ENCODE results near the gene SLC34A3.
"Not testable (repeated sequence)": the region's sequence is repeated elsewhere in the genome, so short reads cannot be mapped to it uniquely, and the experiment has no call there.

The SLC34A3 gene

DNA sequence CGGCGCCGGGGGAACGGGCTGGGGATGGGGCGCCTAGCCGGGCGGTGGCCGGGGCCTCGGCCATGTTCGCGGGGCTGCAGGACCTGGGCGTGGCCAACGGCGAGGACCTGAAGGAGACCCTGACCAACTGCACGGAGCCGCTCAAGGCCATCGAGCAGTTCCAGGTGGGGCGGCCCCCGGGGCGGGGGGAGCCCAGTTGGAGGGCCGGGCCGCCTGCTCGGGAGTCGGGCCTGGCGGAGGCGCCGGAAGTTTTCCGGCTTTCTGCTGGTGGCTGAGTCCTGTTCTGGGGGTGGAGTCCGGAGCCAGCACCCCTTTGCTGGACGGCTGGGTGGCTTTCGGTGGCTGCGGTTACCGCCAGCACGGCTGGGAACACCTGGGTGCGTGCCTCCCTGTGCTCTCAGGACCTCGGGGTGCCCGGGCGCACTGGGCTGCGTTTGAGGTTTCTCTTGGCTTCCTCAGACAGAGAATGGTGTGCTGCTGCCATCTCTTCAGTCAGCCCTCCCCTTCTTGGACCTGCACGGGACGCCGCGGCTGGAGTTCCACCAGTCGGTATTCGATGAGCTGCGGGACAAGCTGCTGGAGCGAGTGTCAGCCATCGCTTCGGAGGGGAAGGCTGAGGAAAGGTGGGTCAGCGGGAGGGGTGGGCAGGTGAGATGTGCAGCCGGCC, 24.9 kb downstream of the SLC34A3 start:
- no peak for DNase-seq (ENCODE audit: low read depth)
- H3K4me3 ChIP-seq (ENCODE audit: control insufficient read depth, low read depth, low read length): peak overlapping the region; percentile 95
- TF ChIP-seq, protein P1, sequence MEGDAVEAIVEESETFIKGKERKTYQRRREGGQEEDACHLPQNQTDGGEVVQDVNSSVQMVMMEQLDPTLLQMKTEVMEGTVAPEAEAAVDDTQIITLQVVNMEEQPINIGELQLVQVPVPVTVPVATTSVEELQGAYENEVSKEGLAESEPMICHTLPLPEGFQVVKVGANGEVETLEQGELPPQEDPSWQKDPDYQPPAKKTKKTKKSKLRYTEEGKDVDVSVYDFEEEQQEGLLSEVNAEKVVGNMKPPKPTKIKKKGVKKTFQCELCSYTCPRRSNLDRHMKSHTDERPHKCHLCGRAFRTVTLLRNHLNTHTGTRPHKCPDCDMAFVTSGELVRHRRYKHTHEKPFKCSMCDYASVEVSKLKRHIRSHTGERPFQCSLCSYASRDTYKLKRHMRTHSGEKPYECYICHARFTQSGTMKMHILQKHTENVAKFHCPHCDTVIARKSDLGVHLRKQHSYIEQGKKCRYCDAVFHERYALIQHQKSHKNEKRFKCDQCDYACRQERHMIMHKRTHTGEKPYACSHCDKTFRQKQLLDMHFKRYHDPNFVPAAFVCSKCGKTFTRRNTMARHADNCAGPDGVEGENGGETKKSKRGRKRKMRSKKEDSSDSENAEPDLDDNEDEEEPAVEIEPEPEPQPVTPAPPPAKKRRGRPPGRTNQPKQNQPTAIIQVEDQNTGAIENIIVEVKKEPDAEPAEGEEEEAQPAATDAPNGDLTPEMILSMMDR (IDR thresholded peaks at IDR 0.05; ENCODE audit: control insufficient read depth, insufficient read depth, low read depth, low read length, missing control alignments): no peak

DNA sequence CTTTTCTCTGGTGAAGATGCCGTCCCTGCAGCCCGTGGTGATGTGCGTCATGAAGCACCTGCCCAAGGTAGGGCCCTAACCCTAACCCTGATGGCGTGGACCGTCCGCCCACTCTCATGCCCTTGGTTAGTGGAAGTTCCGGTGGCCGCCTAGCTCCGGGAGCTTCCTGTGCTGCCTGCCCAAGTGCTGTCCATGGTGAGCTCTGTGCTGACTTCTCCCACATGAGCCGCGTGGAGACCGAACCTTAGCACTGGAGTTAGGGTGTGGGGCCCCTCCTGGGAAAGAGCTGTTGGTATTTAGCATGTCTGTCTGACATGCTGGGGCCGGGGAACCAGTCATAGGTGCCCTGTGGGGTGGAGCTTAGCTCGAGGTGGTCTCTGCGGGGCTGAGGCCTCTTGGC, 25.7 kb downstream of the SLC34A3 start:
- peak overlapping the region; percentile 95 for H3K4me3 ChIP-seq (ENCODE audit: control insufficient read depth, low read depth, low read length)
- no peak for DNase-seq (ENCODE audit: low read depth)
- TF ChIP-seq, protein P1 (IDR thresholded peaks at IDR 0.05; ENCODE audit: control insufficient read depth, insufficient read depth, low read depth, low read length, missing control alignments): no peak

DNA sequence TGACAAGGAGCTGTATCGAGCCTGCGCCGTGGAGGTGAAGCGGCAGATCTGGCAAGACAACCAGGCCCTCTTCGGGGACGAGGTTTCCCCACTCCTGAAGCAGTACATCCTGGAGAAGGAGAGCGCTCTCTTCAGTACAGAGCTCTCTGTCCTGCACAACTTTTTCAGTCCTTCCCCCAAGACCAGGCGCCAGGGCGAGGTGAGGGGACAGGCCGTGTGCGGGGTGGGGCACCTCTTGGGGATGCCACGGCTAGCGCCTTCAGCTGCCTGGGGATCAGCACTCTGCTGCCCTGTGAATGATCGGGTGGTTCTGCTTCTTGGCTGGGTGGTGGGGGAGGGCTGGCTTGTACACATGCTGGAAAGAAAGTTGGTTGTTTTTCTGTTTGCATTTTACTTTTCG, 26.2 kb downstream of the SLC34A3 start:
- TF ChIP-seq, protein P1 (IDR thresholded peaks at IDR 0.05; ENCODE audit: control insufficient read depth, insufficient read depth, low read depth, low read length, missing control alignments): no peak
- no peak overlapping the region; the same call in 1 of the 2 replicates for H3K4me3 ChIP-seq (ENCODE audit: control insufficient read depth, low read depth, low read length)
- no peak for DNase-seq (ENCODE audit: low read depth)

DNA sequence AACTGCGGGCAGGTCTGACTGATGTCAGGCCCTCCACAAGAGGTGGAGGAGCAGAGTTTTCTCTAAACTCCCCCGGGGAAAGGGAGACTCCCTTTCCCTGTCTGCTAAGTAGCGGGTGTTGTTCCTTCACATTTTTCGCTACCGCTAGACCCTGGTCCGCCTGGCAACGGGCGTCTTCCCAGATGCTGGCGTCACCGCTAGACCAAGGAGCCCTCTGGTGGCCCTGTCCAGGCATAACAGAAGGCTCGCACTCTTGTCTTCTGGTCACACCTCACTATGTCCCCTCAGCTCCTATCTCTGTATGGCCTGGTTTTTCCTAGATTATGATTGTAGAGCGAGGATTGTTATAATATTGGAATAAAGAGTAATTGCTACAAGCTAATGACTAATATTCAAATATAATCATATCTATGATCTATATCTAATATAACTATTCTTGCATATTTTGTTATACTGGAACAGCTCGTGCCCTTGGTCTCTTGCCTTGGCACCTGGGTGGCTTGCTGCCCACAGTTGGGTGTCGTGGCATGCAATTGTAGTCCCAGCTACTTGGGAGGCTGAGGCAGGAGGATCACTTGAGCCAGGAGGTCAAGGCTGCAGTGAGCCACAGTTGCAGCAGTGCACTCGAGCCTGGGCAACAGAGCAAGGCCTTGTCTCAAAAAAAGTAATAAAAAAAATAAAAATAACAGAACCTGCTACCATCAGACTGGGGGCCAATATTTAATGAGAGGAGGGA, 31.6 kb downstream of the SLC34A3 start:
- DNase-seq (ENCODE audit: low read depth); H3K4me3 ChIP-seq (ENCODE audit: control insufficient read depth, low read depth, low read length): not testable (repeated sequence)
- TF ChIP-seq, protein P1 (IDR thresholded peaks at IDR 0.05; ENCODE audit: control insufficient read depth, insufficient read depth, low read depth, low read length, missing control alignments): peak; percentile 50

DNA sequence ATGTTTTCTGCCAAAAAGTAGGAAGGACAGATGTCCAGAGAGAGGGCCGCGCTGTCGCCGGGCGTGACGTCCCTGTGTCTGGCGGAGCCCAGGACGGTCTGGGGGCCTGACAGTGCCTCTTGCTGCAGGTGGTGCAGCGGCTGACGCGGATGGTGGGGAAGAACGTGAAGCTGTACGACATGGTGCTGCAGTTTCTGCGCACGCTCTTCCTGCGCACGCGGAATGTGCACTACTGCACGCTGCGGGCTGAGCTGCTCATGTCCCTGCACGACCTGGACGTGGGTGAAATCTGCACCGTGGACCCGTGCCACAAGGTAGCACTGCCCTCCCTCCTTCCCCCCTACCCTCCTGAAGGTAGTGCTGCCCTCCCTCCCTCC, 32.2 kb downstream of the SLC34A3 start:
- no peak for DNase-seq (ENCODE audit: low read depth)
- no peak overlapping the region for H3K4me3 ChIP-seq (ENCODE audit: control insufficient read depth, low read depth, low read length)
- TF ChIP-seq, protein P1 (IDR thresholded peaks at IDR 0.05; ENCODE audit: control insufficient read depth, insufficient read depth, low read depth, low read length, missing control alignments): no peak

DNA sequence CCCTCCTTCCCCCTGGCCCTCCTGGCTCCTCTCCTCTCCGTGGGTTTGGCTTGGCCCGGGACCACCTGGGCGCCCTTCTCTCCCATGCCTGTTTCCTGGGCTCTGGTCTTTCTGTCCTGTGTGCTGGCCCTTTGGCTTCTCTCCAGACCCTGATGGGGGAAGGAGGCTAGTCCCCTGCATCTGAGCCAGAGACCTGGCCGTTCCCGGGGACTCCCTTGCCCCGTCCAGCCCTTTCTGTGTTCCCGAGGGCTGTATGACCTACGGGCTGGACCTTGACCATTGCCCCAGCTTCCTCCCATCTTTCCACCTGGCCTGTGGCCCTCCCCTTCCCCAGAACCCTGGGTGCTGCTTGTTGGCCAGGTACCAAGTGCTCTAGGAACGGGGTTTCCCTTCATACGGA, 32.8 kb downstream of the SLC34A3 start:
- TF ChIP-seq, protein P1 (IDR thresholded peaks at IDR 0.05; ENCODE audit: control insufficient read depth, insufficient read depth, low read depth, low read length, missing control alignments): no peak
- DNase-seq (ENCODE audit: low read depth): no peak
- no peak overlapping the region for H3K4me3 ChIP-seq (ENCODE audit: control insufficient read depth, low read depth, low read length)

All from AG09309 (cell line).